ENCODE results near the gene CPVL.

GRCh38 chr7:28954946-28955345, 191.4 kb downstream of the CPVL start:
- TF ChIP-seq CTCF (IDR thresholded peaks at IDR 0.05; ENCODE audit: insufficient read depth, low read depth, low read length) (no peak), EZH2 (IDR thresholded peaks at IDR 0.05; ENCODE audit: insufficient read depth, low read length) (no peak)
